ENCODE measurements around the gene MAP7.

DNA sequence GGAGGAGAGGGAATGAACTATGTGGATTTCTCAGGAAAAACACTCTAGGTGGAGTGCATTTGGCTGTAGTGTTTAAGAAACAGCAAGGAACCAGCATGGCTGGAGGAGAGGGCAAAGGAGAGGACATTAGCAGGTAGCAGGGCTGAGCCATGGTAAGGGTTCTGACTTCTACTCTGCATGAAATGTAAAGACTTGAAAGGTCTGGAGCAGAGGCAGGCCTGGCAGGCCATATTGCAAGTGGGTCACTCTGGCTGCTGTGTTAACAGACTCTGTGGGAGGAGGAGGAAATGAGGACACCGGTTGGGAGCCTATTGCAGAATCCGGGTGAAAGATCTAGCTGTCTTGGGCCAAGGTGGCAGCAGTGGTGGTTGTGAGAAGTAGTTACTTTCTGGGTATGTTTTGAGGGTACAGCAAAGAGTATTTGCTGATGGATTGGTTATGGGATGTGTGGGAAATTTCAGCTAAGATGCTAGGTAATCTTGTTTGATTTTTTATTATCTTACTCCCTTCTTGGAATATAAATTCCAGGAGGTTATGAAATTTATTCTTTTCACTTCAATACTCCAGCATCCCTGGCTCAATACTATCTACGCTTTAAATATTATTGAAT lies 144.7 kb downstream of the MAP7 start:
- TF ChIP-seq SIX1 (CRISPR knock-in tag; IDR thresholded peaks at IDR 0.05; ENCODE audit: borderline replicate concordance) (no peak), KAT7 (CRISPR knock-in tag; IDR thresholded peaks at IDR 0.05; ENCODE audit: borderline replicate concordance) (no peak), ZFP62 (CRISPR knock-in tag; IDR thresholded peaks at IDR 0.05) (no peak), KDM1A (CRISPR knock-in tag; IDR thresholded peaks at IDR 0.05) (no peak), ZNF138 (CRISPR knock-in tag; IDR thresholded peaks at IDR 0.05; ENCODE audit: low read depth) (no peak), HNRNPH1 (optimal IDR thresholded peaks at IDR 0.05; ENCODE audit: low read depth, low read length) (no peak), MEIS1 (CRISPR knock-in tag; IDR thresholded peaks at IDR 0.05; ENCODE audit: borderline replicate concordance) (no peak), AHR (CRISPR knock-in tag; IDR thresholded peaks at IDR 0.05) (no peak)
- TF ChIP-seq, protein P1, sequence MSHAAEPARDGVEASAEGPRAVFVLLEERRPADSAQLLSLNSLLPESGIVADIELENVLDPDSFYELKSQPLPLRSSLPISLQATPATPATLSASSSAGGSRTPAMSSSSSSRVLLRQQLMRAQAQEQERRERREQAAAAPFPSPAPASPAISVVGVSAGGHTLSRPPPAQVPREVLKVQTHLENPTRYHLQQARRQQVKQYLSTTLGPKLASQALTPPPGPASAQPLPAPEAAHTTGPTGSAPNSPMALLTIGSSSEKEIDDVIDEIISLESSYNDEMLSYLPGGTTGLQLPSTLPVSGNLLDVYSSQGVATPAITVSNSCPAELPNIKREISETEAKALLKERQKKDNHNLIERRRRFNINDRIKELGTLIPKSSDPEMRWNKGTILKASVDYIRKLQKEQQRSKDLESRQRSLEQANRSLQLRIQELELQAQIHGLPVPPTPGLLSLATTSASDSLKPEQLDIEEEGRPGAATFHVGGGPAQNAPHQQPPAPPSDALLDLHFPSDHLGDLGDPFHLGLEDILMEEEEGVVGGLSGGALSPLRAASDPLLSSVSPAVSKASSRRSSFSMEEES (CRISPR knock-in tag; IDR thresholded peaks at IDR 0.05) = no peak
- TF ChIP-seq, protein P2, sequence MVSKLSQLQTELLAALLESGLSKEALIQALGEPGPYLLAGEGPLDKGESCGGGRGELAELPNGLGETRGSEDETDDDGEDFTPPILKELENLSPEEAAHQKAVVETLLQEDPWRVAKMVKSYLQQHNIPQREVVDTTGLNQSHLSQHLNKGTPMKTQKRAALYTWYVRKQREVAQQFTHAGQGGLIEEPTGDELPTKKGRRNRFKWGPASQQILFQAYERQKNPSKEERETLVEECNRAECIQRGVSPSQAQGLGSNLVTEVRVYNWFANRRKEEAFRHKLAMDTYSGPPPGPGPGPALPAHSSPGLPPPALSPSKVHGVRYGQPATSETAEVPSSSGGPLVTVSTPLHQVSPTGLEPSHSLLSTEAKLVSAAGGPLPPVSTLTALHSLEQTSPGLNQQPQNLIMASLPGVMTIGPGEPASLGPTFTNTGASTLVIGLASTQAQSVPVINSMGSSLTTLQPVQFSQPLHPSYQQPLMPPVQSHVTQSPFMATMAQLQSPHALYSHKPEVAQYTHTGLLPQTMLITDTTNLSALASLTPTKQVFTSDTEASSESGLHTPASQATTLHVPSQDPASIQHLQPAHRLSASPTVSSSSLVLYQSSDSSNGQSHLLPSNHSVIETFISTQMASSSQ (IDR thresholded peaks at IDR 0.05; ENCODE audit: low read depth) = no peak
- TF ChIP-seq, protein P2 (CRISPR knock-in tag; IDR thresholded peaks at IDR 0.05; ENCODE audit: borderline replicate concordance) = no peak
- TF ChIP-seq, protein P3, sequence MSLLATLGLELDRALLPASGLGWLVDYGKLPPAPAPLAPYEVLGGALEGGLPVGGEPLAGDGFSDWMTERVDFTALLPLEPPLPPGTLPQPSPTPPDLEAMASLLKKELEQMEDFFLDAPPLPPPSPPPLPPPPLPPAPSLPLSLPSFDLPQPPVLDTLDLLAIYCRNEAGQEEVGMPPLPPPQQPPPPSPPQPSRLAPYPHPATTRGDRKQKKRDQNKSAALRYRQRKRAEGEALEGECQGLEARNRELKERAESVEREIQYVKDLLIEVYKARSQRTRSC (CRISPR knock-in tag; IDR thresholded peaks at IDR 0.05; ENCODE audit: low read depth) = no peak
- TF ChIP-seq, protein P4, sequence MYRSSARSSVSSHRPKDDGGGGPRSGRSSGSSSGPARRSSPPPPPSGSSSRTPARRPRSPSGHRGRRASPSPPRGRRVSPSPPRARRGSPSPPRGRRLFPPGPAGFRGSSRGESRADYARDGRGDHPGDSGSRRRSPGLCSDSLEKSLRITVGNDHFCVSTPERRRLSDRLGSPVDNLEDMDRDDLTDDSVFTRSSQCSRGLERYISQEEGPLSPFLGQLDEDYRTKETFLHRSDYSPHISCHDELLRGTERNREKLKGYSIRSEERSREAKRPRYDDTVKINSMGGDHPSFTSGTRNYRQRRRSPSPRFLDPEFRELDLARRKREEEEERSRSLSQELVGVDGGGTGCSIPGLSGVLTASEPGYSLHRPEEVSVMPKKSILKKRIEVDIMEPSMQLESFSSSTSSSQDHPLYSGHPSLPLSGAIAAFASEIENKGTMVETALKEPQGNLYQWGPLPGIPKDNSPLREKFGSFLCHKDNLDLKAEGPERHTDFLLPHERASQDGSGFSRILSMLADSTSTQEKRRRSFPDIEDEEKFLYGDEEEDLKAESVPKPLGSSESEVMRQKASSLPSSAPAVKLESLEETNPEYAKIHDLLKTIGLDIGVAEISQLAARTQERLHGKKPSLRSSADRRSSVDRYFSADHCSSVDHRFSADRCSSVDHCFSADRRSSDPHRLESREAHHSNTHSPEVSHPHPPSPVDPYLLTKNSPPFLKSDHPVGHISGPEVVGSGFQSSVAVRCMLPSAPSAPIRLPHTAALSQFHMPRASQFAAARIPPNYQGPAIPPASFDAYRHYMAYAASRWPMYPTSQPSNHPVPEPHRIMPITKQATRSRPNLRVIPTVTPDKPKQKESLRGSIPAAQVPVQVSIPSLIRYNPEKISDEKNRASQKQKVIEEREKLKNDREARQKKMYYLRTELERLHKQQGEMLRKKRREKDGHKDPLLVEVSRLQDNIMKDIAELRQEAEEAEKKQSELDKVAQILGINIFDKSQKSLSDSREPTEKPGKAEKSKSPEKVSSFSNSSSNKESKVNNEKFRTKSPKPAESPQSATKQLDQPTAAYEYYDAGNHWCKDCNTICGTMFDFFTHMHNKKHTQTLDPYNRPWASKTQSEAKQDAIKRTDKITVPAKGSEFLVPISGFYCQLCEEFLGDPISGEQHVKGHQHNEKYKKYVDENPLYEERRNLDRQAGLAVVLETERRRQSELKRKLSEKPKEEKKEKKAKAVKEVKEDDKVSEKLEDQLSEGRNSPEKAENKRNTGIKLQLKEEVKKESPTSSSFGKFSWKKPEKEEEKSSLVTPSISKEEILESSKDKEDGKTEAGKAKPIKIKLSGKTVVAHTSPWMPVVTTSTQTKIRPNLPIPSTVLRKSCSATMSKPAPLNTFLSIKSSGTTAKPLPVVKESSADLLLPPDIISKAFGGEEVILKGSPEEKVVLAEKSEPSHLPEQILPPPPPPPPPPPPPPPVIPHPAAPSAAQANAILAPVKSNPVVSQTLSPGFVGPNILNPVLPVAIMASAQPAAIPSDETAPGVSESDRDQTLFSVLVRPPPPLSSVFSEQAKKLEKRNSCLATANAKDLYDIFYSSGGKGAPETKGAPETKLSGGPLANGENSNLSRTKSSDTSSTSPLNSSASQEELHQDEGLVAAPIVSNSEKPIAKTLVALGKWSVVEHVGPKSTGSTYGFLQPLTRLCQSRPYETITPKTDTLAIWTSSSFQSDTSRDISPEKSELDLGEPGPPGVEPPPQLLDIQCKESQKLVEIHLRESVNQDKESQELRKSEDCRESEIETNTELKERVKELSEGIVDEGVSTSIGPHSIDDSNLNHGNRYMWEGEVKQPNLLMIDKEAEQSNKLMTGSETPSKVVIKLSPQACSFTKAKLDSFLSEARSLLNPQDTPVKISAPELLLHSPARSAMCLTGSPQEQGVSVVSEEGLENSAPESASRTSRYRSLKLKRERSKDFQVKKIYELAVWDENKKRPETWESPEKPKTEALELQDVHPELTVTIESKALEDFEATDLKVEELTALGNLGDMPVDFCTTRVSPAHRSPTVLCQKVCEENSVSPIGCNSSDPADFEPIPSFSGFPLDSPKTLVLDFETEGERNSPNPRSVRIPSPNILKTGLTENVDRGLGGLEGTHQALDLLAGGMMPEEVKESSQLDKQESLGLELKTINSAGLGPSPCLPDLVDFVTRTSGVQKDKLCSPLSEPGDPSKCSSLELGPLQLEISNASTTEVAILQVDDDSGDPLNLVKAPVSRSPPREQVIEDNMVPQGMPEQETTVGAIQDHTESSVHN (CRISPR knock-in tag; IDR thresholded peaks at IDR 0.05) = no peak

Data from HepG2 (cell line).